HG03025 (cell line): Measurements from ENCODE around the gene DNPEP.

Experiments used
- ATAC-seq: cut with Tn5 transposase; IDR thresholded peaks from one replicate; pipeline ENCODE4 v1.9.1; 2021; ENCODE audit warnings: mild to moderate bottlenecking, moderate library complexity; ENCODE audit not compliant: unreplicated experiment, low FRiP score

DNPEP gene

DNA sequence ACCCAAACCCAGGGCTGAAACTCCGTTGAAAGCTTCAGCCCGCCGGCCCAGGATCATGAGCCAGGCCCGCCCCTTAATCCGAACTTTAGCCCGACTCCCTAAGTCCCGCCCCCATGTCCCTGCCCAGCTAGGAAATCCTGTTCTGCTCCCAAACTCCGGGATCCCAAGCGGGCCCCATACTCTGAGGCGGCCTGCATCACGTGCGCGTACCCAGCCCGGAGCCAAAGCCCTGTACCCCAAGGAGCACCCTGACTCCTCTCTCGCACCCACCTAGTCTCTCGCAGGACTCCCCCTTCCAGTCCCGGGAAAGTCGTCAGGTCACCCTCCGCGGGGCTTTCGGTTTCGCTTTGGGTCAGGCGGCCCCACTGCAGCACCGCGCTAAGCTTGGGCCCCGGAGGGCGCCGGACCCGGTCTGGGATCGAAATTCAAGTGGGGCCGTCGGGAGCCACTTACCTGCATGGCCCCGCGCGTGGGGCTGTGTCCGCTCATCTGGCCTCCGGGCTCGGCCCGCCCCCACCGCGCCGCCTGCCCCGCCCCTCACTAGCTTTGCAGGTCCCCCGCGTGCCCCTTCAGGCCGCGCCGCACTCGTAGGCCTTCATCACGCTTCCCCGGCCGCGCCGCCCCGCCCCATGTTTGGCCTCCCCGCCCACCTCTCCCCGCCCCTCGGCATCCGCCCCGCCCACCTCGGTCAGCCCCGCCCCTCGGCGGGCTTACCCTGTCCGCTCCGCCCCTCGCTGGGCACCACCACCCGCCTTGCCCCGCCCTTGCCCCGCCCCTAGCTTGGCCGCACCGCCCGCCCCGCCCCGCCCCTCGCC lies at the start of gene DNPEP:
Gene DNPEP, minus strand, starts transcription at position 607 of the 815 bp plus-strand sequence. Its CDS starts 118 bp downstream, at position 489.
- ATAC-seq = peak; percentile 55

DNA sequence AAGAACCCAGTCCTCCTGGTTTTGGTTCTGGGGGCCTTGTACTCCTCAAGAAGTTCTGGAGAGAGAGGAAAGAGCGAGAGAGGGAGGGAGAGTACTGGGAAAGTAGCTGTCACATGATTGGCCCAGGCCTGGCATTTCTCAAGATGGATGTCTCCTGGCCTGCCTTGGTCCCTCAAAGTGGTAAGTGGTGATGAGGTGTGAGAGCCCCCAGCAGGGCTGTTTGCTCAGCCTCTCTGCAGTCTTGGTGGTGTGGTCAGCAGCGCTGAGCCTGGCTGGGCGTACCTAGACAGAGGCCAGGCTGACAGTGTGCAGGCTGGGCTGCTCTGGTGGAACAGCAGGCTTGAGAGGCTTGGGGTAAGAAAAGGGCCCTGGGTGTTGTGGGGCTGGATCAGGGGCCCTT lies 49.4 kb upstream of the DNPEP start:
- no peak for ATAC-seq

DNA sequence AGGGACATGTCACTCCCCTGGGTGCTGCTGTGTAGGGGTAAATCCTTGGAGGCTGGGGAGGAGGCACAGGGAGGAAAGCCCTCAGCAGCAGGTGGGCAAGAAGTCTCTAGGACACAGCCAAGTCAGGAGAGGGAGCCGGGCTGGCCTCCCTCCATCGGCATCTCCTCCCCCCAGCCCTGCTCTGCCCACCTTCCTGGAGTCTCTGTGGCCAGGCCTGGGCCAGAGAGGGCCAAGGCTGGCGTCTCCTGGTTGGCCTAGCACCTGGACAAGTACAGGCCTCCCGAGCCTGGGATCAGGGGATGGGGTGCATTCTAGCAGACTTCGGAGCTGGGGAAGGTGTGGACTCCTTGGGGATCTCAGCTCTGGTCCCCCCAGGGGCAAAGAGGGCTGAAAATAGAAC lies 48.8 kb upstream of the DNPEP start:
- no peak for ATAC-seq

DNA sequence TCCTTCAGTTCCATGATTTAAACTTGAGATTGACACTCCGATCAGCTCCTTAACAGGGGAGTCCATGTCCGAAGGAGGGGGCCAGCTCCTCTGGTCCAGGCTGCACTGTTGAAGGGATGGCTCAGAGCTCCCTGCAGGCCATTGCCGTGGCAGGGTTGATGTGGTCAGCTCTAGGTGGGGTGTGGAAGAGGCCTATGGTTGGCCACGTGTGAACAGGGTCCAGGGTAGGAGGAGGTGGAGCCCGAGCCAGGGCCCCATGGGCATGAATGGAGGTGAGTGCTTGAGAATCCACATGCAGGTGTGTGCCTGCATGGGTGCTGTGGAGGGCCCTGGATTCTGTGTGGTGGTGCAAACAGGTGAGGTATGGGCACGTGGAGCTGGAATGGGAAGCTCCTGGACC lies 48.0 kb upstream of the DNPEP start:
- ATAC-seq = no peak

DNA sequence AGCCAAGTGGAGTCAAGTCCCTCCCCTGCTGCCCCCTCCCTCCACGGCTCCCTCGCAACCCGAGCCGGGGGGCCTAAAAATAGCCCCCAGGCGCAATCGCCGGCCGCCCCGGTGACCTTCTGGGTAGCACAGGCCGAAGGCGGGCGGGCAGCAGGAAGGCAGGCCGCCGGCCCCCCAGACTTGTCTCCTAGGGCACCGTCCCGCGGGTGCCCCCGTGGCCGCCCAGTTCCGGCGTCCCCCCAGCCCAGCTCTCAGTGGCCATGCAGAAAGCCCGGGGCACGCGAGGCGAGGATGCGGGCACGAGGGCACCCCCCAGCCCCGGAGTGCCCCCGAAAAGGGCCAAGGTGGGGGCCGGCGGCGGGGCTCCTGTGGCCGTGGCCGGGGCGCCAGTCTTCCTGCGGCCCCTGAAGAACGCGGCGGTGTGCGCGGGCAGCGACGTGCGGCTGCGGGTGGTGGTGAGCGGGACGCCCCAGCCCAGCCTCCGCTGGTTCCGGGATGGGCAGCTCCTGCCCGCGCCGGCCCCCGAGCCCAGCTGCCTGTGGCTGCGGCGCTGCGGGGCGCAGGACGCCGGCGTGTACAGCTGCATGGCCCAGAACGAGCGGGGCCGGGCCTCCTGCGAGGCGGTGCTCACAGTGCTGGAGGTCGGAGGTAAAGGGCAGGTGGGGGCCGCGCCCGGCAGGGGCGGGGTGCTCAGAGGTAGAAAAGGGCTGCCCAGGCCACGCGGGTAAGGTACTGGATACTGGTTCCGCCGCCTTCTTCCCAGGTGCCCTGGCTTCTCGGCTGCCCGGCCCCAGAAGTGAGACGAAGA lies 47.2 kb upstream of the DNPEP start, which contains the start of gene SPEG:
Gene SPEG, plus strand, starts transcription at position 126 of the 808 bp plus-strand sequence. Its CDS starts 135 bp downstream, at position 261.
- ATAC-seq = no peak

DNA sequence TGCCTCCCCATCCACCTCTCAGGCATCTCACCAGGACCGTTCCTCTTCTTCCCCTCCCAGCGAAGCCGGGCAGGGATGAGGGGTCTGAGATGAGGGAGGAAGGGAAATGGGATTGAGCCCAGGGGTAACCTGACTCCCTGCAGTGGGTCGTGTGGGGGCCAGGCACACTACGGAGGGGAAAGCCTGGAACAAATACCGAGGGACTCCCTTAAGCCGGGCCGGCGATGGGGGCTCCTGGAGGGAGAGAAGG lies 46.7 kb upstream of the DNPEP start:
- ATAC-seq = no peak

DNA sequence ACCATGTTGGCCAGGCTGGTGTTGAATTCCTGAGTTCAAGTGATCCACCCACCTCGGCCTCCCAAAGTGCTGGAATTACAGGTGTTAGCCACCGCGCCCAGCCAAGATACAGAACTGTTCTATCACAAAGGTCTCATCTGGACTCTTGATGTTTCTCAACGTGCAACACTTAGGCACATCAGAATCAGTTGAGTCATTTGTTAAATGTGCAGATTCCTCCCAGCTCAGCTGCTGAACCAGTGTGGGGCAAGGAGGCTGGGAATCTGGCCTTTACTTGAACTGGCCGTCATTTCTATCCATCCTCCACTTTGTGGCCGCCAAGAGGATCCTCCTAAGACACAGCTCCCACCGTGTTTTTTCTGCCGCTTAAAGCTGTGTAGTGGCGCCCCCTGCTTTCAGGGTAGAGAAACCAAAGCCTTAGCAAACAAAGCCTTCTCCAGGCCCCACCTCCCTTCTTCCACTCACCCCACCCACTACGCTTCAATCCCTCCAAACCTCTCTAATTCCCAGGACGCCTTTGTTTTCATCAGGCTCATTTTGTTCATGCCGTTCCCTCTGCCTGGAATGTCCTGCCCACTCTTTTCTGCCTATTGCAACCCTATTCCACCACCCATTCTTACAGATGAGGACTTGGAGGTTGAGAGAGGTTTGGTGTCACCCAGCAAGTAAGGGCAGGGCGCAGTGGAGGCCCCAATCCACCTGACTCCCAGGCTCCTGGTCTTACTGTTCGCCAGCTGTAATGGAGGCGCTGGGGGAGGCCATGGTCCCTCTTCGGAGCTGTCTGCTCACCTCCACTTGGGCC lies 46.2 kb upstream of the DNPEP start:
- no peak for ATAC-seq

DNA sequence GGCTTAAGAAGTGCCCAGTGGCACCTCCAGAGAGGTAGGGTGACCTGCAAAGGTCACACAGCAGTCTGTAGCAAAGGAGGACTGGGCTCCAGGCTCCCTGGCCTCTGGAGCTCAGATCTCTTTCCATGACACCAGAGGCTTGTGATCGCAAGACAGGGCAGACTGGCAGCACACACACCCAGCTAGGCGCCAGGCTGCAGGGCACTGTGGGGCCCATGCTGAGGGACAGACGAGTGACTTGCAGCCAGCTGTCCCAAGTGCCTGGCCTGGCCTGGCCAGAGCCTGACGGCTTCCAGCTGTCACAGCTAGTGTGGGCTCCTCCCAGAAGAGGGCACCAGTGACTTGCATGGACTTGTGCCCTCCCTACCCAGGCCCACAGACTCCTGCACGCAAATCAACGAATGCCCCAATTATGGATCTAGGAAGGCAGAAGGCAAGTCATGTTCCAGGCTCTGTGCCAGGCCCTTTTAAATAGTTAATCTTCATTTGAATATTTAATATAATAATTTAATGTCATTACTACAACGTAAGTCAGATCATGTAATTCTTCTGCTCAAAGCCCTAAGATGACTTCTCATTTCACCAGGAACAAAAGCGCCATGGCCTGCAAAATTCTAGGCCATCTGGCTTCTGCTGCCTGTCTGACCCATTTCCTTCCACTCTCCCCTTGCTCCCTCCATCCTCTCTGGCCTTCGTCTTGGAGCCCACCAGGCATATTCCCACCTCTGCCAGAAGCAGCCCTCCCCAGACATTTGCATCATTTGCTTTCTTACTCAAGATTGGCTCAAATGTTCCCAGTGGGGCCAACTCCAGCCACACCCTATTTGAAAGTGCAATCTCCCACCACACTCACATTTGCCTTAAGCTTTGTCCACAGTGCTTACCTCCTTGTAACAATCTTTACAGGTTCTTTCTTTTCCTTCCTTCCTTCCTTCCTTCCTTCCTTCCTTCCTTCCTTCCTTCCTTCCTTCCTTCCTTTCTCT lies 43.2 kb upstream of the DNPEP start:
- no peak for ATAC-seq

DNA sequence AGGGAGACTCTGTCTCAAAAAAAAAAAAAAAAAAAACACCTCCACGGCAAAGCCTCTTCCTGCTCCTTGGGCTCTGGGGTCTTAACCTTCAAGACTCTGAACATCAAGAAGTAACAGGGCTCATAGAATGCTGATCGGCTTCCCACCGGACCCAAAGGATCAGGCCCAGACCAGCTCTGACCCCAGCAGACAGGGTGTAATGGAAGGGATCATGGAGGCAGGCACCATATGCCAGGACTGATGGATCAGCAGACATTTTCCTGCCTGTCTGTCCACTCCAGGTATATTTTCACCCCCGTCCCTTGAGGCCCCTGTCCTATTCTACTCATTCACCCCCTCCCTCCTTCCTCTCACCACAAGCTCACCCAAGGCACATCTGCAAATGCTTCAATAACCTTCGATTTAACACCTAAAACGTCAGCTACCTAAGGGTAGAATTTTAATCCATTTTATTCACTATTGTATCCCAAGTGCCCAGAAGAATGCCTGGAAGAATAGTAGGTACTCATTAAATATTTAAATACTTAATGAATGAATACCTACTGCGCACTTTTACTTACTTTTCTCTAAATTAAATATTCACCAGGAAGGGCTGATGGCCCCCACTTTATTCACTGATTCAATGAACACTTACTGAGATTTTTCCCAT lies 42.4 kb upstream of the DNPEP start:
- no peak for ATAC-seq

DNA sequence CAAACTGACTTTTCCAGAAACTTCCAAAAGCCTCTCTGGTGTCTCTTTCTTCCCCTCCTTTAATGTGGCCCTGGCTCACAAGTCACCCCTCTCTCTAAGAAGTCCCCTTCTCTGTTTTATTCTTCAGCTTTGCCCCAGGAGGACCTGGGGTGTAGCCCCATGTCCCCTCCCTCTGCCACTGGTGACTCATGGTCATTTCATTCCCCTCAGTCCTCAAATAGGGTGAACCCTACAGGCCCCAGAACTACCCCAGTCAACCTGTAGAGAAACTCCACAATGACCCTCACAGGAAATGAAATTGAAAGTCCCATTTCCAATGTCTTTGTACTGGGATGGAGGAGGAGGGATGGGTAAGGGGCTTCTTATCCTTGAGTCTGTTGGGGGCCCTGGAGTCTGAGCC lies 40.8 kb upstream of the DNPEP start:
- ATAC-seq = no peak

DNA sequence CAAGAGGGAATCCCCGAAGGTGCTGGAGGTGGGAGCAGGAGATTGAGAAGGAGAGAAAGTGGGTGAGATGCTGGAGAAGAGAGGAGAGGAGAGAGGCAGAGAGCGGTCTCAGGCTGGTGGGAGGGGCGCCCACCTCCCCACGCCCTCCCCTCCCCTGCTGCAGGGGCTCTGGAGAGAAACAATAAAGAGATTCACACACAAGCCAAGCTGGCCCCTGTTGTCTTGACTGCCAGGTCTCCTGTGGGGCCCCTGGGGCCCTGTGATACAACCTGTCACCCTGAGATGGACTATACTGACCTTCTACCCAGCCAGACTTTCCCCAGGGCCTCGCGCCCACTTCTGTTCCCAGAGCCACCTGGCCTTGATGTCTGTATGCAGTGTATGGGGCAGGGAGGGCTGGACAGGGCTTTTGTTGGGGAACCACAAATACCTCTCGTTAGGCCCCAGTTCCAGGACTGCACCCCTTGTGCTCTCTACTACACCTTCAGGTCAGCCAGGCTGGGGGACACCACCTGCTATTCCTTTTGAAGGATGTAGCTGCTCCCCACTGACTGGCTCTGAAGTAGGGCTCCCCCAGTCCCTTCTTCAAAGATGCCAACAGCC lies 38.9 kb upstream of the DNPEP start:
- no peak for ATAC-seq

DNA sequence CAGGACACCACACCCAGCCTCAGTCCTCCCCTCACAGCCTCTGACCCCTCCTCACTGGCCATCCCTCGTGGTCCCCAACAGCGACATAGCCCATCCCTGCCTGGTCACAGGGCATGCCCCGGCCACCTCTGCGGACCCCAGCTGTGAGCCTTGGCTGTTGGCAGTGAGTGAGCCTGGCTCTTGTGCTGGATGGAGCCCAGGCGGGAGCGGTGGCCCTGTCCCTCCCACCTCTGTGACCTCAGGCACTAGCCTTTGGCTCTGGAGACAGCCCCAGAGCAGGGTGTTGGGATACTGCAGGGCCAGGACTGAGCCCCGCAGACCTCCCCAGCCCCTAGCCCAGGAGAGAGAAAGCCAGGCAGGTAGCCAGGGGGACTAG lies 38.3 kb upstream of the DNPEP start:
- ATAC-seq = no peak

DNA sequence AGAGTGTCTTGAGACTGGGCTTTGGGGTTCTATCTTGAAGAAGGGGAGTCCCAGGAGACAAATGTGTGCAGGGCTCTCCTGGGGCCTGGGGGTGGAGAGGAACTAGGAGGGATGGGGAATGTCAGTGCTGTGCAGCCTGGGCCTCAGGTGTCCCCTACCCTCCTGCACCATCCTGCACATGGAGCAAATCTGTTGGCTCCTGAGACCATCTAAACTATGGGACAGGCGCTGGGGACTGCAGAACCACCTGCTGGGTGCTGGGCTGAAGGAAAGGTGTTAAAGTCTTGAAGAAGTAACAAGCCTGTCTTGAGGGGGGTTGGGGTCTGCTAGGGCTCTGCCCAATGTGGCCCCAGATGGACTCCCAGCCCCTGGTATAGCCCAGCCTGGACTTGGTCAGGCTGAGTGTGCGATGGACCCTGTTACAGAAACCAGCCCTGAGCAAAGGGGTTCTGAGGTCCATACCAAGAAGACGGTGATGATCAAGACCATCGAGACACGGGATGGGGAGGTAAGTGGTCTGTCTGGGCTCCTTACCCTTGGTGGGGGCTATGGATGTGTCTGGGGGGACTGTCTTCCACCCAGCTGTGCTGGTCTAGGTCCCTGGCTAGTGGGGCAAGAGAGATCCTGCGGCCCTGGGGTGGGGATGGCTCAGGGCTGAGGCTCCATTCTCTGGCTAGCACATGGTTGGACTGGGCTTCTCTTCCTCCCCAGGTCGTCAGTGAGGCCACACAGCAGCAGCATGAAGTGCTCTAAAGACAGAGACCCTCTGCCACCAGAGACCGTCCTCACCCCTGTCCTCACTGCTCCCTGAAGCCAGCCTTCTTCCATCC lies 37.7 kb upstream of the DNPEP start:
- no peak for ATAC-seq

DNA sequence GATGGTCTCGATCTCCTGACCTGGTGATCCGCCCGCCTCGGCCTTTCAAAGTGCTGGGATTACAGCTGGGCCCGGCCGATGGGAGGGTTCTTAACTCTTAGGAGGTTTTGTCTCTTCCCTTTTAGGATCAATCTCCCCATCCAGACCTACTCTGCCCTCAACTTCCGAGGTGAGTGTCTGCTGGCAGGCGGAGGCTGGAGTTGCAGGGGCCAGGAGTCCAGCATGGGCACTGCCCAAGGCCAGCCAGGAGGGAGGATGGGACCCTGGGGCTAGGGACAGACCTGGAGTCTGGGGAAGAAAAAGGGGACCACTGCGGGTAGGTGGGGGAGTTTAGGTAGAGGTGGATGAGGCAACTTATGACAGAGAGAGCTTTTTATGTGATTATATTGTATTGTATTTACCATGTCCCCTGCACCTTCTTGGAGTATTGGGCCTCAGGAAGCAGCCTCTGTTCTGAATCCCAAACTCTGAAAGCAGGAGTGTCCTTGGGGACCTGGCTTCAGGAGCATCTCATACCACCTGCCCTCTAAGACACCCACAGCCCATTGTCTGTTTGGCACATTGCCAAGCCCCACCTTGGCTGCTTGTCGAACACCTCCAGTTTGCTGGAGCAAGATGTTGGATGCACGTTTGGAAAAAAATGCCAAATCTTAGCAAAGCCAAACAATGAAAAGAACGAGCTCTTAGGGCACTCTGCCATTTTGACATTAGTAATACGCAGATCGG lies 36.1 kb upstream of the DNPEP start:
- no peak for ATAC-seq

DNA sequence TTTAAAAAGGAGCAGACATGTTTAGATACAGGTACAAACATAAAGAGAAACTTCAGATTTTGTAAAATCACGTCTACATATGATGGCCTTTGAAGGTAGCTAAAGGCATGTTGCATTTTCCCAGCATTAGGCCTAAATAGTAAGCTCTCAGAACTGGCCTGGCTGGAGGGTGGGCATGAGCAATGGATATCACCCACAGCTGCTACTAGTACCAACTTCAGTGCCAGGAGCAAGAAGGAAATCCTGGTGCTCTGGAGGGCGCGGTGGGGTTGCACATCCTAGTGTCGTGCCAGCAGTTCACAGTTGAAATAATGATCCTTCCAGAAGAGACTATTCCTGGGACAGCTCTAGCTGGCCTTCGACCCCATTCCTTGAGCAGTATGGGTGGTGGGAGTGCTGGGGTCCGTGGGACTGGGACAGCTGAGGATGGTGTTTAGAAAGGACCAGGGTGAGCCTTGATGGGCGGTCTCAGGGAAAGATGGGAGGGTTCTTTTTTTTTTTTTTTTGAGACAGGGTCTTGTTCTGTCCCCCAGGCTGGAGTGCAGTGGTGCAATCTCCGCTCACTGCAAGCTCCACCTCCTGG lies 35.3 kb upstream of the DNPEP start:
- ATAC-seq = no peak

DNA sequence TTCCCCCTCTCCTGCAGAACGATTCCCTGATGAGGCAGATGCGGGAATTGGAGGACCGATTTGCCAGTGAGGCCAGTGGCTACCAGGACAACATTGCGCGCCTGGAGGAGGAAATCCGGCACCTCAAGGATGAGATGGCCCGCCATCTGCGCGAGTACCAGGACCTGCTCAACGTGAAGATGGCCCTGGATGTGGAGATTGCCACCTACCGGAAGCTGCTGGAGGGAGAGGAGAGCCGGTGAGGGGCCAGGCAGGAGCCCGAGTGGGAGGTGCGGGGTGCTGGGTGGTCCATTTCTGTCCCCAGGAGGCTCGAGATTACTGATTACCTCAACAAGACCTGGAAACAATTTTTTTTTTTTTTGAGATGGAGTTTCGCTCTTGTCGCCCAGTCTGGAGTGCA lies 33.6 kb upstream of the DNPEP start:
- ATAC-seq = no peak

DNA sequence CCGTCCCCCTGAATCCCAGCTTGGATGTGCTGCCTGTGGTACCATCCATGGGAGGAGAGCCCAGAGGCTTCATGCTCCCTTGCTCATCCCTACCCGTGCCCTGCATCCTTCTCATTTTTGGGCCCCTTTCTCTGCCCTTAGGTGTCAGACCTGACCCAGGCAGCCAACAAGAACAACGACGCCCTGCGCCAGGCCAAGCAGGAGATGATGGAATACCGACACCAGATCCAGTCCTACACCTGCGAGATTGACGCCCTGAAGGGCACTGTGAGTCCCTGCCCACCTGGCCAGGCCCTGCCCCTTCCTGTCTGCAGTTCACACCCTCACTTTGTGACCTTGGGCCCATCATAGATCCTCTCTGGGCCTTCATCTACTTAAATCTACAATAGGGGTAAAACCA lies 33.0 kb upstream of the DNPEP start:
- no peak for ATAC-seq
